Activated T-helper 1 cell treated with anti-CD3 and anti-CD28 coated beads, Interleukin-2, amount 50 U/mL, for 16 hours (primary cell): ENCODE data around the gene ATG9B.
"Not testable (repeated sequence)": the region's sequence is repeated elsewhere in the genome, so short reads cannot be mapped to it uniquely, and the experiment has no call there.

Experiments used
- DNase-seq, 2 donors: peaks; one replicate each; pipeline ENCODE4 v3.0.0-alpha.2; 2020; ENCODE audit warnings: low read depth in 1 of 2, low spot score in 1 of 2

Gene ATG9B

GRCh38 chr7:151058781-151059366 is 34.6 kb upstream of the ATG9B start:
- DNase-seq: no peak

- DNase-seq: peak; percentile 93 to 94
Observed at GRCh38 chr7:151057989-151058780, 33.9 kb upstream of the ATG9B start.

GRCh38 chr7:151057506-151057988 is 33.3 kb upstream of the ATG9B start, which contains the start of gene CDK5:
TSS of gene CDK5 (minus strand) at chr7:151057897. CDS start at chr7:151057848, 49 bp downstream.
- no peak for DNase-seq

GRCh38 chr7:151056666-151057505 is 32.6 kb upstream of the ATG9B start:
- DNase-seq: no peak

GRCh38 chr7:151056283-151056665 is 32.0 kb upstream of the ATG9B start:
- DNase-seq: no peak

- no peak for DNase-seq
Observed at GRCh38 chr7:151053751-151054150, 29.5 kb upstream of the ATG9B start.

- DNase-seq: no peak
Observed at GRCh38 chr7:151053096-151053495, 28.8 kb upstream of the ATG9B start.

- peak in 1 of 2 donors; percentile 36 for DNase-seq
Observed at GRCh38 chr7:151051108-151051507, 26.8 kb upstream of the ATG9B start.

GRCh38 chr7:151048911-151049463 is 24.7 kb upstream of the ATG9B start:
- no peak for DNase-seq

- no peak for DNase-seq
Observed at GRCh38 chr7:151047976-151048815, 23.9 kb upstream of the ATG9B start, which contains the start of gene ASIC3. TSS of gene ASIC3 (plus strand) at chr7:151048531. CDS start at chr7:151048886, 355 bp downstream.

GRCh38 chr7:151046603-151047573 is 22.6 kb upstream of the ATG9B start:
- DNase-seq: no peak

GRCh38 chr7:151045967-151046366 is 21.7 kb upstream of the ATG9B start:
- DNase-seq: no peak

GRCh38 chr7:151045262-151045661 is 21.0 kb upstream of the ATG9B start:
- no peak for DNase-seq

- no peak for DNase-seq
Observed at GRCh38 chr7:151043959-151044358, 19.7 kb upstream of the ATG9B start.

- not testable (repeated sequence) for DNase-seq
Observed at GRCh38 chr7:151043449-151043848, 19.2 kb upstream of the ATG9B start.

- DNase-seq: no peak
Observed at GRCh38 chr7:151040616-151041375, 16.5 kb upstream of the ATG9B start.

GRCh38 chr7:151039850-151040548 is 15.7 kb upstream of the ATG9B start:
- DNase-seq: no peak
